ENCODE results near the gene TTC17. TPM values are rescaled to one million over a fixed set of nuclear protein-coding genes. Genes with fewer than 3 reads are reported as not detected.
"Not testable (repeated sequence)": the region's sequence is repeated elsewhere in the genome, so short reads cannot be mapped to it uniquely, and the experiment has no call there.

The TTC17 gene
- total RNA-seq, 1 donor from 2014 or later, result 28.6 TPM

DNA sequence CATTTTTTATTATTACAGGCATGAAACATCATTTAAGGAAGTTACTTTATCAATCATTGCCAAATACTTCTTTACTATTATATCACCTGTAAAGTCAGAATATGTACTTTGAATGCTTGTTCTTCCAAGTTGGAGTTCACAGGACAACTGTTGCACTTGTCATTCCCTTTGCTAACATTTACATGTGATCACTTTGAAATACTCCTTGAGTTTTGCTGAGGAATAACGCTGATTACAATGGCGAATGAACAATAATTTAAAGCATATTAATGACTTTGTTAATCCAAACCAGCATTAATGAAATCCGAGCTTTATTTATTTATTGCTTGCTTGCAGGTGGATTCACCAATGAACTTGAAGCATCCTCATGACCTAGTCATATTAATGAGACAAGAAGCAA is 20.2 kb downstream of the TTC17 start:
- ATAC-seq (ENCODE audit: poor library complexity) (no peak), DNase-seq (no peak)
- intact Hi-C loops (cut with DNase I), result no loop called here

DNA sequence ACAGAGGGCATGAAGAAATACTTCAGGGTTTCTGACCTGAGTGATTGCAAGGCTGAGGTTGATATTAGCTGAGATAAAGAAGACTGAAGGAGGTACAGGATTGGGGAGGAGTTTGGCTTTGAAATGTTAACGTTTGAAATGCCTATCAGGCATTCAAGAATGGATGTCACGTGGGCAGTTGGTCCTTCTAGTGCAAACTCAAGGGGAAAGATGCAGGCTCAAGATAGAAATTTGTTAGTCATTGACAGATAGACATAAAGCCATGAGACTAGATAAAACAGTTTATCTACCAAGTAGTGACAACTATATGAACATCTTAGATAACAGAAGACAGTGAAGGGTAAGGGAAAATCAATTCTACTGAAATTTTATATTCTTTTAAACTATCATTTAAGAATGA is 23.1 kb downstream of the TTC17 start:
- DNase-seq (no peak), ATAC-seq (ENCODE audit: poor library complexity) (no peak)
- intact Hi-C loops (cut with DNase I), result no loop called here

DNA sequence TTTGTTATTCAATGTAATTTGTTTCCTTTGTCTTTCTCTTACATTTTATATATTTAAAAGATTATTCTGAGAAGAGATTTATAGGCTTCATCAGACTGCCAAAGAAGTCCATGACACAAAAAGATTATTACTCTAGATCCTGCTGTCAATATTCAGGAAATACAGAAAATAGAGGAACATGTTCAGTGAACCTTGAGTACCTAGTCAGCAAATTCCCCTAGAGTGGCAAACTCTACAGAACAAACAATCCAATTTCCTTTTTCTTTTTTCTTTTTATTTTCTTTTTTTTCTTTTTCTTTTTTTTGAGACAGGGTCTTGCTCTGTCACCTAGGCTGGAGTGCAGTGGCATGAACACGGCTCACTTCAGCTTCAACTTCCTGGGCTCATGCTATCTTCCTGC is 23.9 kb downstream of the TTC17 start:
- no peak for ATAC-seq (ENCODE audit: poor library complexity)
- intact Hi-C loops (cut with DNase I), result no loop called here
- DNase-seq, result no peak

DNA sequence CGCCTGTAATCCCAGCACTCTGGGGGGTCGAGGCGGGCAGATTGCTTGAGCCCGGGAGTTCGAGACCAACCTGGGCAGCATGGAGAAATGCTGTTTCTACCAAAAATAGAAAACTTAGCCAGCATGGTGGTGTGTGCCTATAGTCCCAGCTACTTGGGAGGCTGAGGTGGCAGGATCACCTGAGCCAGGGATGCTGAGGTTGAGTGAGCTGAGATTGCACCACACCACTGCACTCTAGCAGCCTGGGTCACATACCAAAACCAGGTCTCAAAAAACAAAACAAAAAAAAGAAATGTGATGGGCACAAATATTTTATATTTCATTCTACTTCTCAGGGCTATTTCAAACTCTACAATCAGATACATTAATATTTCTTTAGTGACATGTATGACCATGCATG is 25.7 kb downstream of the TTC17 start:
- no peak for DNase-seq
- intact Hi-C loops (cut with DNase I), result no loop called here
- no peak for ATAC-seq (ENCODE audit: poor library complexity)

DNA sequence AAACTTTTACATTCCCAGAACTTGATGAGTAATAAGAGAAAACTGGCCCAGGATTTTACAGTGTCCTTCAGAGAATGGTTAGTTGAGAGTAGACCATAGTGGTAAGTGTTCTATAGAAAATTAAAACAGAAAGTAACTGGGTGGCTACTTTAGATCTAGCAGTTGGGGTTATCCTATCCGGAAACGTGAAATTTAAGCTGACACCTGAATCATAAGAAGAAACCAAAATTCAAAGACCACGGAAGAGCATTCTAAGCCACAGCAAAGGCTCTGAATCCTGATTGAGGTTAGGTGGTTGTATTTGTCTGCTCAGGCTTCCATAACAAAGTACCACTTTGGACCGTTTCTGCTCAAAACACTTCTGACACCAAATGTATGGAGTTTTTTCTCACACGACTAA is 34.0 kb downstream of the TTC17 start:
- ATAC-seq (ENCODE audit: poor library complexity), result no peak
- intact Hi-C loops (cut with DNase I), result no loop called here
- no peak for DNase-seq

DNA sequence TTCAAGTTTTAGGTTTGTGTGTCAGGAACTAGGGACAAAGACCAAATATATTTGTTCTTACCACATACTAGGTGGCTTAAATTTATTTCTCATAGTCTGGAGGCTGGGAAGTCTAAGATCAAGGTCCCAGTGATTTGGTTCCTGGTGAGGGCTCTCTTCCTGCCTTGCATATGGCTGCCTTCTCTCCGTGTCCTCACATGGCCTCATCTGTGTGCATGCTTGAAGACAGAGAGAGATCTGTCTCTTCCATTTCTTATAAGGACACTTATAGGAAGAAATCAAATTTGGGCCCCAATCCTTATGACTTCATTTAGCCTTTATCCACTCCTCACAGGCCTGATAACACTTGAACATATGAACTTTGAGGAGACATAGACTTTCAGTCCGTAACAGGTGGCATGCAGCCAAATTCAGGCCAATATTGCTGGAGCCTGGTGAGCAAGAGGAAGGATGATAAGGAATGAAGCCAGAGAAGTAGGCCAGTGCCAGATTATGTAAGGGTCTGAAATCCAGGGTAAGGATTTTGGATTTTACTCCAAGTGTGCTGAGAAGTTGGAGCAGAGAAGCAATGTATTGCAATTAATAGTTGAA is 35.1 kb downstream of the TTC17 start:
- intact Hi-C loops (cut with DNase I), result no loop called here
- DNase-seq, result peak; percentile 57

DNA sequence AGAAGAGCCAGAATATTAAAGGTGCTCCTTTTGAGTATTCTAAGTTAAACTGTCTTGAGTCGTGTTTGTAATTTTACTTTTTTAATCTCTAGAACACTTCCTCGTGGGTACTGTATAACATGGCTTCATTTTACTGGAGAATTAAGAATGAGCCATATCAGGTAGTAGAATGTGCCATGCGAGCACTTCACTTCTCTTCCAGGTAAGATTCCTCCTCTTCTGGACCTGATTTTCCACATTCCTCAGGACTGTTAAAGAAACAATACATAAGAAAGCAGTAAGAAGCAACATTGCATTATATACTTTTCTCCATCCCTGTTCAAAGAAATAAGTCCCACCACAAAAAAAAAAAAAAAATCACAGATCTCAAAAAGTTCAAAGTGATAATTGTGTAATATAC is 37.9 kb downstream of the TTC17 start:
- no peak for ATAC-seq (ENCODE audit: poor library complexity)
- DNase-seq, result no peak
- intact Hi-C loops (cut with DNase I), result no loop called here

More for the DNA sequence above, 35.1 kb downstream of the TTC17 start:
- peak; percentile 73 for ATAC-seq (ENCODE audit: poor library complexity)

DNA sequence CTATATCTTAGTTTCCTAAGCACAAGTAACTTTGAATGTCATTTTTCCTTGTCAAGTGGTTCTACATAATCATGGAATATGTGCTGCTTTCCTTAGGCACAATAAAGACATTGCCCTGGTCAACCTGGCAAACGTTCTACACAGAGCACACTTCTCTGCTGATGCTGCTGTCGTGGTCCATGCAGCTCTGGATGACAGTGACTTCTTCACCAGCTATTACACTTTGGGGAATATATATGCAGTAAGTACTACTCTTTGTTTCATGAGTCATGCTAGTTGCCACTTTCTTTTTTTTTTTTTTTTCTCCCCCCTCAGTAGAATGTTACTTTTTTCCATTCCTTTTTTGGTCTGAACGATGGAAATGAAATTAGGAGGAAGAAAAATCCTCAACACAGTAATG is 38.5 kb downstream of the TTC17 start:
- intact Hi-C loops (cut with DNase I), result no loop called here
- no peak for ATAC-seq (ENCODE audit: poor library complexity)
- no peak for DNase-seq

DNA sequence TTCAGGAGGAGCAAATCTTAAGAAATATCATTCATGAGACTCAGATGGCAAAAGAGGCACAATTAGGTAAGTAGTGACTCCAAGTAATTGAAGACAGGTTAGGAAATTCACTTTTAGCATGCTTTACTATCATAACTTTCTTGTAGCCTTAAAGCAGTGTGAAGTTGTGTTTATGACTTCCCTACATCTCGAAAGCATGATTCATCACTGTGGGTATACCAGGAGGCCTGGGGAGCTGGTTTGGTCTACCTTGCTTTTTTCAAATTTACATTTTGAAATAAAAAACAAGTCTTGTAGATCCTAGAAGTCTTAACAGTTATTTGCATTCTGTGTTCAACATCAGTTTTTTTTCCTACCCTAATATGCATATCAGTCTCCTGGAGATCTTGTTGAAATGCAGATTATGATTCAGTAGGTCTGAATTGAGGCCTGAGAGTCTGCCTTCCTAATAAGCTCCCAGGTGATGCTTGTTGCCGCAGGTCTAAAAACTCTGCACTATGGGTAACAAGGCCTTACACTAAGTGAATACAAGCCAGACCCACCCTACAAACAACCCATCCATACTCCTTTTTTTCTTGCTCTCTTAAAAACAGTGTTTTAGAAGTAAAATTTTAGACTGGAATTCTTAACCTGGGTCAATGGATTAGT is 41.4 kb downstream of the TTC17 start:
- DNase-seq (no peak), ATAC-seq (ENCODE audit: poor library complexity) (no peak)
- intact Hi-C loops (cut with DNase I), result no loop called here

DNA sequence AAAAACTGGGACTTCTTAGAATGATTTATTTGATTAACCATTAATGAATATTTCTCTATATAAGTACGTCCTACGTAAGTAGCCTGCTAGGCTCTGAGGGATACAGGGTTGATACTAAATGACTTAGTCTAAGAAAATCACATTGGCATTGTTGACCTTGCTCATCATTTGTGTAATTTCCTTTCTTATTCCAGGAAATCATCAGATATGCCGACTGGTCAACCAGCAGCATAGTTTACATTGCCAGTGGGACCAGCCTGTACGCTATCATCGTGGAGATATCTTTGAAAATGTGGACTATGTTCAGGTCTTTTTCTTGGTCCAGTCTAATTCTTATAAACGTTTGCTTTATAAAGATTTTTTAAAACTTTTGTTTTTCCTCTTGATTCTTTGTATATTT is 42.5 kb downstream of the TTC17 start:
- intact Hi-C loops (cut with DNase I), result no loop called here
- ATAC-seq (ENCODE audit: poor library complexity) (no peak), DNase-seq (no peak)

DNA sequence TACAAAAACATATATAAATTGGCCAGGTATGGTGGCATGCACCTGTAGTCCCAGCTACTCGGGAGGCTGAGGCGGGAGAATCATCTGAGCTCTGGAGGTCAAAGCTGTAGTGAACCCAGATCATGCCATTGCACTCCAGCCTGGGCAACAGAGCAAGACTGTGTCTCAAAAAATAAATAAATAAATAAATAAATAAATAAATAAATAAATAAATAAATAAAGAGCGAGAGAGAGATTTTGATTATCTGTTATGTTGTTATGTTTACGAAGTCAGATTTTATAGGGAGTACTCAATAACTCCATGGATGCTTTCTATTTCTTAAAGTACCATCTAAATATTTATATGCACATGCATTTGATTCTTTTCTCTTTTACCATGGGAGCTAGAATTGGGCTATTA is 43.1 kb downstream of the TTC17 start:
- ATAC-seq (ENCODE audit: poor library complexity); intact Hi-C loops (cut with DNase I): not testable (repeated sequence)

DNA sequence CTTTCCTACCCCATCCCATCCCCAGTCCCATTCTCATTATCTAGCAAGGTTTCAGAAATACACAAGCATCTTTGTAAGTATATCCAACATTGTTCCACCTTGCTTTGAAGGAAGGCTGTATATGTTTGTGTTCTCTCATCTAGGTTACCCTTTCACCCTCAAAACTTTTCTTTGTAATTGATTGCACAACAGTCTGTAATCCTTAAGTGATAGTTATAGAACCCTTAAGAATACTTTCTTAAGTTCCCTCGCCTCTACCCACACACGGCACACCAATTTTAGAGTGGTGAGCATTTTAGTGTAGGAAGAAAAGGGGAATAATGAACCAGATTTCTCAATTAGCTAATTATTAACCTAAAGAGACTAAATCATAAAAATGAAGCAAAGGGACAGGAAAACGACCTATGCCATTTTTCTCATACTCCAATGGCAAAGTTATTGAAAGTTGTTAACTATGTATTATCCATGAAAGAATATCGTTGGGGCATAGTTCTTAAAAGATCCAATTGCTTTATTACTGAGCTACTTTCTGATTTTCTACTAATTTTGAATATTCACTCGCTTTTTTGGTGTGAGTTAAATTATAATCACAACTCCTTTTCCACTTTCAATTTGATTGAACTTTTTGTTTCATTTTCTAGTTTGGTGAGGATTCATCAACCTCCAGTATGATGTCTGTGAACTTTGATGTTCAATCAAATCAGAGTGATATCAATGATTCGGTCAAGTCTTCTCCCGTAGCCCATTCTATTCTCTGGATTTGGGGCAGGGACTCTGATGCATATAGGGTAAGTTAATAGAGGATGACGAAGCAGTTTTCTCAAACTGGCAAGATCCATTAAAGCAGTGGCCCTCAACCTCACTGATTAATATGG is 44.9 kb downstream of the TTC17 start:
- no peak for ATAC-seq (ENCODE audit: poor library complexity)

More for the DNA sequence above, 43.1 kb downstream of the TTC17 start:
- DNase-seq, result not testable (repeated sequence)

DNA sequence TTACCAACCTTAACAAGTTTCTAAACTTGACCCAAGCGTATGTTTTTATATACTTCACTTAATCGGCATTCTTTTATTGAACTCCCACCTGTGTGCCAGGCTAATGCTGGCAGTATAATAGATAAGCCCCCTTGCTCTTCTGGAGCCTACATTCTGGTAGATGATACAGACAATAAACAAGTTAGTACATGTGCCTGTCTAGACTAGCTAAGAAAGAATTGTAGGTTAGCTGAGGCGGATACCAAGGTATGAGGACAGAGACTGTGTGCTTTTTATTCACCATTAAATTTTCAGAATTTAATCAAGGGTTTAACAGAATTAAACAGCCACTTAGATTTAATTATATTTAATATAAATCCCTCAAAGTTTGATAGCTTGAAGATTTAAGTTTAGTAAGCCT is 45.7 kb downstream of the TTC17 start:
- ATAC-seq (ENCODE audit: poor library complexity) (no peak), DNase-seq (no peak)
- intact Hi-C loops (cut with DNase I), result no loop called here

More for the DNA sequence above, 44.9 kb downstream of the TTC17 start:
- DNase-seq, result no peak
- intact Hi-C loops (cut with DNase I), result no loop called here

DNA sequence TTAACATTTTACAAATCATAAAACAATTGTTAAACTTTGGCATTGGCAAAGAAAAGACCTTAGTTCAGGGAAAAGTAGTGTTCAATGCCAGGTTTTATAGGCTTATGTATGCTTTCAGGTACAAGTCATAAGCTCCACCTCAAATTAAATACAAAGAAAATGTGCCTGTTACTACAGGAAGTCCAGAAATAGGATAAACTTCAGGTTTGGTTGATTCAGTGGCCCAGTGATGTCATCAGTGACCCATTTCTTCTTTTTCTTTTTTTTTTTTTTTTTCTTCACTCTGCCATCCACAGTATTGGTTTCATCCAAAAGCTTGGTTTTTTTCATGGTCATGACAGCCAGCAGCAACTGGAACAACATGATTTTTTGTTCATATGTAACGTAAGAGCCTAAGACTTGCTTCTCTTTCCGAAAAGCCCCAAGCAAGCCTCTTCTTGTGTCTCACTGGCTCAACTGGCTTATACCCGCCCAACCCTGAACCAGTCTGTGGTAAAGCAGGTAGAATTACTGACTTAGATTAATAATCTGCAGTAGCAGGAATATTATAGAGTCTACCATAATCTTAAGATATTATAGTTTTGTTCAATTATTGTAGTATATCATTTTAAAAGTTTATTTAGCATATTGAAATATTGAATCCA is 46.2 kb downstream of the TTC17 start:
- DNase-seq, result no peak
- no peak for ATAC-seq (ENCODE audit: poor library complexity)
- intact Hi-C loops (cut with DNase I), result no loop called here

DNA sequence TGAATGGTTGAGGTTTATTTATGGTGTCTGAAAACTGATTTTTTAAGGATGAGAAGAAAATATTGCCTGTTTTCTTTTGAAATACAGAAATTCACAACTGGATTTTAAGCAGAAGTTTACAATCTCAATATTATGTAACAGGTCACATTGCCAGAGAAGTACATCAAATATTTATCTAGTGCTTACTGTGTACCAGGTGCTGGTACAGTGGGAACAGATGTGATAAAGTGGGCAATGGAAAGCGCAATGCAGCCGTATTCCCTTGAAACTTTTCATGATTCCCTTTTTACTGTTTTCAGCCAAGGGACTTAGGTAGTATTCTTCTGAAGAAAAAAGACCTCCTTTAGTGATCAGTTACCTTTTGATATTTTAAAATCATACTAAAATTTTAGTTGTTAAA is 49.6 kb downstream of the TTC17 start:
- ATAC-seq (ENCODE audit: poor library complexity), result no peak
- intact Hi-C loops (cut with DNase I), result no loop called here

DNA sequence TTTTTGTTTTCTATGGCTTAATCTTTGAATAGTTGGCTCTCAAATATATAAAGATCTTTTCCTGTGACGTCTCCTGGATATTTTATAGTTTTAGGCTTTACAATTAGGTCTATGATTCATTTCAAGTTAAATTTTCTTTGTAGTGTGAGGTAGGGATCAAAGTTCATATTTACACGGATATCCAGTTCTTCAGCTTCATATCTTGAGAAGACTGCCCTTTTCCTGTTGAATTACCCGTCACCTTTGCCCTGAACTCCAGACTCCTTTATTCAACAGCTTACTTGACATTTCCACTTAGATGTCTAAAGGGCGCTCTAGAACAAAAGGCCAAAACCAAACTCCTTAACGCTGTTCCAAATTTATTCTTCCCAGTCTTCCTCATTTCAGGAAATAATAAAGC is 51.7 kb downstream of the TTC17 start:
- DNase-seq (no peak), ATAC-seq (ENCODE audit: poor library complexity) (no peak)
- intact Hi-C loops (cut with DNase I), result no loop called here

More for the DNA sequence above, 49.6 kb downstream of the TTC17 start:
- no peak for DNase-seq

DNA sequence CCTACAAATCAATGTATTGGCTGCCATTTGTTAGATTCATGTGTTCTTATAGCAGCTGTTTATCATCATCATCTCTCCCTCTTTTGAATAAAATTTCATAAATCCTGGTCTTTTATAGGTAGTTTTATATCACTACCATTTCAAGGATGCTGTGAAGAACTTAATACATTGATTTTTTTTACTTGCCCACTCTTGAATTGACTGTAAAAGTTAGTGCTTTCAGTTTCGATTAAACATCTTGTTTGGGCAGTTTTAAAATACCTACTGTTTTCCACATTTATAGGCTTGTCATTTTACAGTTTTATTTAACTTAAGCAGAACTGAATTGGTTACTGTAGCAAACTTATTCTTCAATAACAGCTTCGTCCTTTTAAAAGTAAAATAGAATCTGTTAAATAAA is 59.5 kb downstream of the TTC17 start:
- no peak for ATAC-seq (ENCODE audit: poor library complexity)
- DNase-seq, result no peak
- intact Hi-C loops (cut with DNase I), result no loop called here

DNA sequence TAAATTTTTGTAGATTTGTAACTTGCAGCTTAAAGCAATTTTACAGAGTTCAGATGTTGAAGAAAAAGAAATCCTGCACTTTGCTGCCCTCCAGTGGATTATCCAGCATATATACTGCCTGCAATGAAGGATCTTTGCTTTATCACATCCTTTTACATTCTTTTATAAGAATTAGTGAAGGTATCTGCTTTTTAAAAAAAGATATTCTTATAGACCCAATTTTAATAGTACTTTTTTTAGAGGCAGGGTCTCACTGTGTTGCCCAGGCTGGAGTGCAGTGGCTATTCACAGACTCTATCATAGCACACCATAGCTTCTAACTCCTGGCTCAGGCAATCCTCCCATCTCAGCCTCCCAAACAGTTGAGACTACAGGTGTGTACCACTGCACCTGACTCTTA is 60.7 kb downstream of the TTC17 start:
- ATAC-seq (ENCODE audit: poor library complexity) (no peak), DNase-seq (no peak)
- intact Hi-C loops (cut with DNase I), result no loop called here

DNA sequence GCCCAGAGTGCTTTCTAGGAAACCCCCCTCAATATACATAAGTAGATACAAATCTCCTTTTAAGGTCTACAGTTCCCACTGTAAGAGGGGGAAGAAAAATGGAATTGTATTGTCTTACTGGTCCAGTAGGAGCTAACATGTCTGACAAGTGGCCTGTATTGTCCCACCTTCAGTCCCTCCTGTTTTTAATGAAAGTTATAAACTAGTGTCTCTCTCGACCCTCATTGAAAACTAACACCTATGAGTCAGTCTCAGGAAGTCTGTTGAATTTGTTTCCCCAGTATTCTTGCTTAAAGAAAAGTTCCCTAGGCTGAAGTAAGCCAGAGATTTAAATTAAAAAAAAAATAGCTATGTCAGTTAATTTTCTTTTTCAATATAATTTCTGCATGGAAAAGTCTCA is 69.3 kb downstream of the TTC17 start:
- ATAC-seq (ENCODE audit: poor library complexity) (no peak), DNase-seq (no peak)
- intact Hi-C loops (cut with DNase I), result no loop called here

All from Right ventricle myocardium superior (tissue), 1 donor.